SK-N-SH (cell line): Measurements from ENCODE around the gene TJP1. TPM values are rescaled to one million over a fixed set of nuclear protein-coding genes. Genes with fewer than 3 reads are reported as not detected.

Source experiments
- CTCF ChIA-PET: fragments of 300-600, 350-600 bp; formaldehyde crosslinking; extraction: SDS; loops from one replicate; lab custom pipeline; 2021; lab: Yijun Ruan, JAX
- POLR2A ChIA-PET: fragments of 350-600 bp; sonication (Branson Sonifier 250); formaldehyde crosslinking; extraction: SDS; loops from one replicate; lab custom pipeline; 2020; ENCODE audit warnings: antibody characterized with exemption, inconsistent platforms; lab: Yijun Ruan, JAX
- DNase-seq: peaks from one replicate; pipeline ENCODE4 v3.0.0; 2012
- H2AFZ ChIP-seq: fragments of 200-600 bp; sonication (generic); 2 replicates; pipeline ENCODE4 v1.8.1; 2016; ENCODE audit warnings: antibody characterized with exemption, mild to moderate bottlenecking, low read depth
- H3F3A ChIP-seq: fragments of 200-600 bp; sonication (generic); replicated peaks from 2 replicates; pipeline ENCODE3; 2016; ENCODE audit warnings: antibody characterized with exemption, mild to moderate bottlenecking; ENCODE audit not compliant: insufficient read depth
- H3K27ac ChIP-seq, 2 experiments: fragments of 200-500 bp in 1 of 2; fragments of 200-600 bp in 1 of 2; sonication (Bioruptor generic) in 1 of 2; sonication (generic), shearing (Covaris generic) in 1 of 2; 2 replicates each; pipeline versions ENCODE4 v1.5.1 to v1.6.1; 2014 to 2016; ENCODE audit warnings: low read depth in 2 of 2, inconsistent platforms in 1 of 2, low read length in 1 of 2, mild to moderate bottlenecking in 1 of 2, mixed read lengths in 1 of 2
- H3K27me3 ChIP-seq: fragments of 200-600 bp; sonication (generic), shearing (Covaris generic); 2 replicates; pipeline ENCODE4 v1.6.1; 2016; ENCODE audit warnings: mixed run types; ENCODE audit not compliant: insufficient read depth
- H3K36me3 ChIP-seq, 2 experiments: fragments of 200-500 bp in 1 of 2; fragments of 200-600 bp in 1 of 2; sonication (Bioruptor generic) in 1 of 2; sonication (generic) in 1 of 2; replicated peaks in 1 of 2; 2 replicates each; pipeline versions ENCODE3 to v1.5.1; 2014 to 2016; ENCODE audit warnings: low read length in 1 of 2, mild to moderate bottlenecking in 1 of 2; ENCODE audit not compliant: insufficient read depth in 2 of 2, control insufficient read depth in 1 of 2
- H3K4me1 ChIP-seq, 2 experiments: fragments of 200-500 bp in 1 of 2; fragments of 200-600 bp in 1 of 2; sonication (Bioruptor generic) in 1 of 2; sonication (generic), shearing (Covaris generic) in 1 of 2; 2 replicates each; pipeline versions ENCODE4 v1.5.1 to v1.6.1; 2014 to 2016; ENCODE audit warnings: low read depth in 1 of 2, low read length in 1 of 2, mixed run types in 1 of 2; ENCODE audit not compliant: insufficient read depth in 2 of 2, control insufficient read depth in 1 of 2
- H3K4me2 ChIP-seq: fragments of 200-600 bp; sonication (generic), shearing (Covaris generic); 2 replicates; pipeline ENCODE4 v1.6.1; 2017; ENCODE audit warnings: mixed run types
- H3K4me3 ChIP-seq, 2 experiments: fragments of 200-500 bp in 1 of 2; fragments of 200-600 bp in 1 of 2; sonication (Bioruptor generic) in 1 of 2; sonication (generic), shearing (Covaris generic) in 1 of 2; 2 replicates each; pipeline versions ENCODE4 v1.5.1 to v1.8.1; 2014 to 2016; ENCODE audit warnings: low read depth in 2 of 2, inconsistent platforms in 1 of 2, low read length in 1 of 2, mild to moderate bottlenecking in 1 of 2, mixed read lengths in 1 of 2, moderate library complexity in 1 of 2
- H3K79me2 ChIP-seq: fragments of 200-600 bp; sonication (generic); 2 replicates; pipeline ENCODE4 v1.8.1; 2017; ENCODE audit warnings: mild to moderate bottlenecking; ENCODE audit not compliant: insufficient read depth
- H3K9ac ChIP-seq: fragments of 200-600 bp; sonication (generic); 2 replicates; pipeline ENCODE4 v1.6.1; 2017; ENCODE audit warnings: mixed run types
- H3K9me2 ChIP-seq: fragments of 200-600 bp; sonication (generic); 2 replicates; pipeline ENCODE4 v1.6.1; 2017; ENCODE audit warnings: mixed run types
- H3K9me3 ChIP-seq: fragments of 200-600 bp; sonication (generic); 2 replicates; pipeline ENCODE4 v1.6.1; 2017; ENCODE audit warnings: mixed run types, mild to moderate bottlenecking, moderate library complexity
- H4K20me1 ChIP-seq: fragments of 200-600 bp; sonication (generic); 2 replicates; pipeline ENCODE4 v1.6.1; 2017; ENCODE audit warnings: mild to moderate bottlenecking, mixed run types; ENCODE audit not compliant: insufficient read depth
- CHD2 ChIP-seq: fragments of 150-350 bp; IDR thresholded peaks from 2 replicates; pipeline ENCODE4 v1.6.1; 2018; ENCODE audit warnings: low read length; ENCODE audit not compliant: partially characterized antibody
- CTCF ChIP-seq: fragments of 200-600 bp; sonication (generic); IDR thresholded peaks from 2 replicates; pipeline ENCODE4 v1.6.1; 2017; ENCODE audit warnings: antibody characterized with exemption, mild to moderate bottlenecking, moderate library complexity
- ELF1 ChIP-seq: IDR thresholded peaks from 2 replicates; pipeline ENCODE4 v1.4.0; 2012
- EZH2phosphoT487 ChIP-seq: fragments of 200-600 bp; sonication (generic); IDR thresholded peaks from 2 replicates; pipeline ENCODE4 v1.6.1; 2017; ENCODE audit warnings: low read depth, mixed run types, mild to moderate bottlenecking, antibody characterized with exemption, moderate library complexity, borderline replicate concordance
- FOSL2 ChIP-seq: IDR thresholded peaks from 2 replicates; pipeline ENCODE4 v1.4.0; 2012; ENCODE audit warnings: low read depth, mild to moderate bottlenecking, moderate library complexity, borderline replicate concordance
- FOXJ3 ChIP-seq: sonication (generic); formaldehyde crosslinking; IDR thresholded peaks from 2 replicates; pipeline ENCODE4 v1.5.1; 2020; ENCODE audit warnings: mild to moderate bottlenecking, missing genetic modification reagents
- FOXM1 ChIP-seq: IDR thresholded peaks from 2 replicates; pipeline ENCODE4 v1.4.0; 2012; ENCODE audit warnings: low read depth, mild to moderate bottlenecking
- GATA2 ChIP-seq: sonication (generic); formaldehyde crosslinking; IDR thresholded peaks from 2 replicates; pipeline ENCODE4 v1.5.0; 2020; ENCODE audit warnings: mild to moderate bottlenecking, missing genetic modification reagents
- IRF3 ChIP-seq: fragments of 150-350 bp; IDR thresholded peaks from 2 replicates; pipeline ENCODE4 v1.6.1; 2016; ENCODE audit warnings: mild to moderate bottlenecking, low read depth, low read length
- JUND ChIP-seq: IDR thresholded peaks from 2 replicates; pipeline ENCODE4 v1.4.0; 2012
- MAX ChIP-seq: IDR thresholded peaks from 2 replicates; pipeline ENCODE4 v1.4.0; 2012; ENCODE audit warnings: low read depth
- MEF2A ChIP-seq: IDR thresholded peaks from 2 replicates; pipeline ENCODE4 v1.4.0; 2012; ENCODE audit warnings: low read depth, borderline replicate concordance
- MXI1 ChIP-seq: IDR thresholded peaks from 2 replicates; pipeline ENCODE4 v1.6.1; 2012; ENCODE audit warnings: mild to moderate bottlenecking, low read depth, low read length, improper control_type of control experiment
- PBX3 ChIP-seq: IDR thresholded peaks from 2 replicates; pipeline ENCODE4; 2012
- POLR2AphosphoS5 ChIP-seq: IDR thresholded peaks from 2 replicates; pipeline ENCODE4 v1.6.1; 2012; ENCODE audit warnings: low read depth, low read length
- RFX5 ChIP-seq: IDR thresholded peaks from 2 replicates; pipeline ENCODE4 v1.6.1; 2012; ENCODE audit warnings: mild to moderate bottlenecking, improper control_type of control experiment, low read length
- RXRA ChIP-seq: IDR thresholded peaks from 2 replicates; pipeline ENCODE4 v1.4.0; 2012; ENCODE audit warnings: low read depth, mild to moderate bottlenecking, borderline replicate concordance
- SMC3 ChIP-seq: IDR thresholded peaks from 2 replicates; pipeline ENCODE4 v1.6.1; 2012; ENCODE audit warnings: low read depth, low read length, improper control_type of control experiment
- TAF1 ChIP-seq: IDR thresholded peaks from 2 replicates; pipeline ENCODE4 v1.6.1; 2012; ENCODE audit warnings: low read depth, mild to moderate bottlenecking, low read length, moderate library complexity, borderline replicate concordance
- TCF12 ChIP-seq: IDR thresholded peaks from 2 replicates; pipeline ENCODE4 v1.4.0; 2012
- USF1 ChIP-seq: IDR thresholded peaks from 2 replicates; pipeline ENCODE4 v1.4.0; 2012; ENCODE audit warnings: low read depth, borderline replicate concordance
- USF2 ChIP-seq: fragments of 150-350 bp; IDR thresholded peaks from 2 replicates; pipeline ENCODE4 v1.6.1; 2017; ENCODE audit warnings: antibody characterized with exemption, low read length, low read depth, borderline replicate concordance
- YY1 ChIP-seq: IDR thresholded peaks from 2 replicates; pipeline ENCODE4 v1.4.0; 2012; ENCODE audit warnings: low read depth, mild to moderate bottlenecking
- WGBS: methylation state at CpG from one replicate; pipeline ENCODE4 v1.1.6; 2017; ENCODE audit warnings: low lambda C conversion rate; 5-methylcytosine and 5-hydroxymethylcytosine counted together
- polyA plus RNA-seq, 3 experiments: library from polyadenylated mRNA; depleted of rRNA; stranded (reverse); fragments of >200 nt; gene quantifications; 2 replicates each; pipeline ENCODE4 v1.2.3, GENCODE V29; 2012

Gene TJP1
- polyA plus RNA-seq, 1 of the 3 experiments (the other 2 are of a cell fraction) = 17.5 TPM

GRCh38 chr15:29743475-29743874, 78.8 kb downstream of the TJP1 start (continued):
- TF ChIP-seq FOXJ3 (CRISPR knock-in tag) = no peak
- TF ChIP-seq PBX3 = no peak

- no peak overlapping the region for H2AFZ ChIP-seq
- peaks cover 4% of the 10 kb centered on the region; the same call in 1 of the 2 replicates for H3K79me2 ChIP-seq
- no peak overlapping the region for H3K4me3 ChIP-seq
- POLR2A ChIA-PET = no interaction called here
- peaks cover 18 to 21% of the 10 kb centered on the region in 2 experiments for H3K36me3 ChIP-seq
- WGBS = 98% methylated on average over 1 of the region's 1 CpG
- DNase-seq = peak; percentile 54
- peaks cover 28% of the 10 kb centered on the region for H3F3A ChIP-seq
- H3K27me3 ChIP-seq = no peaks in the 10 kb centered on the region
- H3K4me2 ChIP-seq = no peak overlapping the region
- H3K9me3 ChIP-seq = no peaks in the 10 kb centered on the region
- peaks cover 0 to 12% of the 10 kb centered on the region in 2 experiments; a peak in 1 of 4 replicates for H3K4me1 ChIP-seq
- H3K27ac ChIP-seq = no peak overlapping the region
- H3K9ac ChIP-seq = no peak overlapping the region
- H3K9me2 ChIP-seq = no peaks in the 10 kb centered on the region
- CTCF ChIA-PET = interaction anchor here (0.6 to 2.4 kb wide), 7 partner anchors 11 to 334 kb away, joined by 3 to 5 read pairs (median 3); no protein-coding TSS in a partner anchor
- H4K20me1 ChIP-seq = no peaks in the 10 kb centered on the region
- peak; percentile 50 for TF ChIP-seq CTCF
- peak; percentile 43; the same call in 1 of the 2 replicates for TF ChIP-seq SMC3
- no peak for TF ChIP-seq FOSL2
- no peak for TF ChIP-seq TCF12
- TF ChIP-seq USF1 = no peak
- no peak for TF ChIP-seq MAX
- no peak for TF ChIP-seq ELF1
- no peak for TF ChIP-seq JUND
- TF ChIP-seq IRF3 = no peak
- TF ChIP-seq CHD2 = no peak
- TF ChIP-seq POLR2AphosphoS5 = no peak
- no peak for TF ChIP-seq USF2
- TF ChIP-seq FOXM1 = no peak
- 0 out of 2 replicates have a peak, but pooled peaks have one; percentile 16 for TF ChIP-seq GATA2 (CRISPR knock-in tag)
- no peak for TF ChIP-seq MXI1
- TF ChIP-seq RXRA = no peak
- TF ChIP-seq MEF2A = no peak
- TF ChIP-seq YY1 = no peak
- TF ChIP-seq RFX5 = no peak
- no peak for TF ChIP-seq TAF1
- TF ChIP-seq EZH2phosphoT487 = no peak
Observed at GRCh38 chr15:29740692-29741311, 81.5 kb downstream of the TJP1 start.
